Mammary microvascular endothelial cell (primary cell): ENCODE measurements around the gene ORC3. TPM values are rescaled to one million over a fixed set of nuclear protein-coding genes. Genes with fewer than 3 reads are reported as not detected.

Experiments
- total RNA-seq: library from RNA; depleted of rRNA; stranded (reverse); fragments of >200 nt; gene quantifications from 2 replicates; pipeline ENCODE4 v1.2.3, GENCODE V29; 2015

Gene ORC3
- total RNA-seq = 17.8 and 23.4 TPM in 2 replicates

GRCh38 chr6:87589693-87590416 is at the start of gene ORC3, which contains the start of gene RARS2:
Gene ORC3 (plus strand): TSS chr6:87590135. CDS start chr6:87590169, 34 bp downstream.
Gene RARS2 (minus strand): TSS chr6:87589987. CDS start chr6:87589957, 30 bp downstream.

DNA sequence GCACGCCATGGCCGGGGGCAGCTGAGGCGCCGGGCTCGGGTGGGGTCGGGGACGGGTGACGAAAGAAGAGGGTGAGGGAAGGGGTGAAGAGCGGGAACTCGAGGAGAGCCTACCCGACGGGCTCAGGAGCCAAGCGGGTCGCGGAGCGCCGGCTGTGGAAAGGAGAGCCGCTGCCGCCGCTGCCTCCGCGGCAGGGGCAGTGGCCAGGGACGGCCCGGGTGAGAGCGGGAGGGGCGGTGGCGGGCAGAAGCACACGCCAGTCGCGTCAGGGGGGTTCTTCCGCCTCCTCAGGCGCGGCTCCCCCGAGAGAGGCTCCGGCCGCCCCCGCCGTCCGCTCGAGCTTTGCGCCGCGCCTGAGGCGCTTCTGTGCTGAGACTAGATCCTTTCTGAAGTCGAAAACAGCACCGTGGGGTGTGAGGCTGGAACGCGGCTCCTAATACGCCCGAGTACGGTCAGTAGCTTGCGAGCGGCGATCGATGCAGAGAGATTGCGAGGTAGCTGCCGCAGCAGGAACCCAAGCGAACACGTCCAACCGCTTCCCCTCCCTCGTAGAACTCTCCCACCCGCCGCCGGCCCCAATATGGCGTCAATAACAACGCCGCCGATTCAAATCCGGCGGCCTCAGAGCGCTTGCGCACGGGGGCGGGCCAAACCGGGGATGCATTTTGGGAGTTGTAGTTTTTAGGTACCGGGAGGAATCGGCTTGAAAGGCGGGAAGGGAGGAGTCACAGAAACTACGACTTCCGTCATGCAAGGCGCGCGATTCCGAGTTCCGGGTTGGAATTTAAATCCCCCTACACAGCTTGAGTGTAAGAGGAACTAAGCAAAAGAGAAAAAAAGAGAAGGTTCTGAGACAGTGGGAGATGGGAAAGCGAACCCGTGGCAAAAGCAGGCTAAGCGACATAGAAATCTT is 112.0 kb downstream of the ORC3 start, which contains the start of gene AKIRIN2:
TSS of gene AKIRIN2 (minus strand) at position 558 of the 913 bp plus-strand sequence. CDS start at position 9, 549 bp downstream.

Other genes starting within 250 kb of the ORC3 start
- 0.74 and 1.00 TPM in 2 replicates for gene C6orf163, start 245.3 kb upstream of the ORC3 start, total RNA-seq
- gene CFAP206, start 182.2 kb upstream of the ORC3 start, total RNA-seq = 0.20 and 0.40 TPM in 2 replicates
- 10.8 and 13.2 TPM in 2 replicates for gene SLC35A1, start 117.2 kb upstream of the ORC3 start, total RNA-seq
- 22.7 and 23.6 TPM in 2 replicates for gene RARS2, start 148 bp upstream of the ORC3 start, total RNA-seq
- 17.4 and 19.1 TPM in 2 replicates for gene AKIRIN2, start 112.1 kb downstream of the ORC3 start, total RNA-seq